ENCODE data around the gene LIMK1. TPM values are rescaled to one million over a fixed set of nuclear protein-coding genes. Genes with fewer than 3 reads are reported as not detected.

LIMK1 gene
- total RNA-seq, 1 experiment from 2014 or later, result 56.3 TPM

DNA sequence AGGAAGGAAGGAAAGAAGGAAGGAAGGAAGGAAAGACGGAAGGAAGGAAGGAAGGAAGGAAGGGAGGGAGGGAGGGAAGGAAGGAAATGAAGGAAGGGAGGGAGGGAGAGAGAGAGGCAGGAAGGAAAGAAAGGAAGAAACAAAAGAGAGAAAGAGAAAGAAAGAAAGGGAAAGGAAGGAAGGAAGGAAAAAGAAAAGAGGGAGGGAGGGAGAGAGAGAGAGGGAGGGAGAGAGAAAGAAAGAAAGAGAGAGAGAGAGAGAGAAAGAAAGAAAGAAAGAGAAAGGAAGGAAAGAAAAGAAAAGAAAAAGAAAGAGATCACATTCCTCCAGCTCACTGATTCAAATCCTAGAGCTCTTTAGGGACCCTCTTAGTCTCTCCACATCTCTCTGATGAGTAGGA is 31.0 kb upstream of the LIMK1 start:
- Histone ChIP-seq H3K9me3 (ENCODE audit: control insufficient read depth in 1 of 2, insufficient read depth in 1 of 2, low read depth in 1 of 2, low read length in 2 of 2) (no peaks in the 10 kb centered on the region), H3K79me2 (ENCODE audit: insufficient read depth, low read length) (no peaks in the 10 kb centered on the region), H3K36me3 (ENCODE audit: control insufficient read depth in 1 of 2, insufficient read depth in 2 of 2, low read length in 2 of 2) (no peaks in the 10 kb centered on the region), H3K9ac (ENCODE audit: low read length) (no peak overlapping the region), H2AFZ (ENCODE audit: low read depth, low read length, poor library complexity, severe bottlenecking) (no peak overlapping the region), H3K27ac (ENCODE audit: low read depth, low read length) (no peak overlapping the region), H3K4me1 (ENCODE audit: control insufficient read depth in 1 of 2, insufficient read depth in 2 of 2, low read length in 2 of 2) (peaks cover 2 to 7% of the 10 kb centered on the region in 2 experiments; a peak in 2 of 4 replicates), H3K4me3 (replicated peaks in 1 of 2; ENCODE audit: low read depth in 1 of 2, low read length in 2 of 2) (no peak overlapping the region), H4K20me1 (ENCODE audit: insufficient read depth) (no peaks in the 10 kb centered on the region), H3K27me3 (ENCODE audit: insufficient read depth, low read length) (peaks cover 5% of the 10 kb centered on the region; the same call in 1 of the 2 replicates), H3K4me2 (ENCODE audit: low read length) (no peak overlapping the region), H3K9me2 (ENCODE audit: insufficient read depth) (no peaks in the 10 kb centered on the region)
- POLR2A ChIA-PET, result interaction anchor here (0.6 kb wide), 1 partner anchor 210 kb away, joined by 4 read pairs; no protein-coding TSS in a partner anchor
- no TSS peak for BruUV-seq (replicated peaks)
- DNase-seq (ENCODE audit: low read depth, low spot score), result no peak
- CTCF ChIA-PET, result interaction anchor here (0.6 to 2.6 kb wide), 5 partner anchors 8 to 348 kb away, joined by 3 to 6 read pairs (median 4); no protein-coding TSS in a partner anchor
- RAD21 ChIA-PET (ENCODE audit: low non-redundant PET in 1 of 2, low total read pairs in 2 of 2, uncharacterized antibody in 2 of 2, unreplicated experiment in 2 of 2), result interaction anchor here in 1 of 2 experiments (0.5 to 0.9 kb wide), 2 partner anchors 149 to 348 kb away, joined by 3 to 4 read pairs; no protein-coding TSS in a partner anchor
- TF ChIP-seq ATF3 (IDR thresholded peaks at IDR 0.05) (no peak), CEBPB (IDR thresholded peaks at IDR 0.05; ENCODE audit: low read depth) (no peak), REST (IDR thresholded peaks at IDR 0.05; ENCODE audit: low read depth) (no peak), SIN3A (IDR thresholded peaks at IDR 0.05; ENCODE audit: low read depth) (no peak), YY1 (IDR thresholded peaks at IDR 0.05; ENCODE audit: extremely low read depth, insufficient replicate concordance, low read depth, low read length) (no peak), ZFX (IDR thresholded peaks at IDR 0.05) (no peak), EZH2phosphoT487 (IDR thresholded peaks at IDR 0.05; ENCODE audit: borderline replicate concordance) (no peak), RAD21 (IDR thresholded peaks at IDR 0.05; ENCODE audit: low read depth) (no peak)
- TF ChIP-seq, protein P1, sequence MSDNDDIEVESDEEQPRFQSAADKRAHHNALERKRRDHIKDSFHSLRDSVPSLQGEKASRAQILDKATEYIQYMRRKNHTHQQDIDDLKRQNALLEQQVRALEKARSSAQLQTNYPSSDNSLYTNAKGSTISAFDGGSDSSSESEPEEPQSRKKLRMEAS (IDR thresholded peaks at IDR 0.05), result no peak
- TF ChIP-seq, protein P2, sequence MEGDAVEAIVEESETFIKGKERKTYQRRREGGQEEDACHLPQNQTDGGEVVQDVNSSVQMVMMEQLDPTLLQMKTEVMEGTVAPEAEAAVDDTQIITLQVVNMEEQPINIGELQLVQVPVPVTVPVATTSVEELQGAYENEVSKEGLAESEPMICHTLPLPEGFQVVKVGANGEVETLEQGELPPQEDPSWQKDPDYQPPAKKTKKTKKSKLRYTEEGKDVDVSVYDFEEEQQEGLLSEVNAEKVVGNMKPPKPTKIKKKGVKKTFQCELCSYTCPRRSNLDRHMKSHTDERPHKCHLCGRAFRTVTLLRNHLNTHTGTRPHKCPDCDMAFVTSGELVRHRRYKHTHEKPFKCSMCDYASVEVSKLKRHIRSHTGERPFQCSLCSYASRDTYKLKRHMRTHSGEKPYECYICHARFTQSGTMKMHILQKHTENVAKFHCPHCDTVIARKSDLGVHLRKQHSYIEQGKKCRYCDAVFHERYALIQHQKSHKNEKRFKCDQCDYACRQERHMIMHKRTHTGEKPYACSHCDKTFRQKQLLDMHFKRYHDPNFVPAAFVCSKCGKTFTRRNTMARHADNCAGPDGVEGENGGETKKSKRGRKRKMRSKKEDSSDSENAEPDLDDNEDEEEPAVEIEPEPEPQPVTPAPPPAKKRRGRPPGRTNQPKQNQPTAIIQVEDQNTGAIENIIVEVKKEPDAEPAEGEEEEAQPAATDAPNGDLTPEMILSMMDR (IDR thresholded peaks at IDR 0.05 in 2 of 3, conservative IDR thresholded peaks at IDR 0.05 in 1 of 3; ENCODE audit: borderline replicate concordance in 1 of 3, insufficient read depth in 1 of 3, low read depth in 2 of 3, low read length in 2 of 3), result no peak
- no peak for ATAC-seq
- intact Hi-C loops (cut with micrococcal nuclease), result loop anchor here (5.0 kb wide), 2 partner anchors 150 to 340 kb away; no protein-coding TSS in a partner anchor

Measured in HCT116 (cell line).